ENCODE results near the gene ABCC1.
"Not testable (repeated sequence)": the region's sequence is repeated elsewhere in the genome, so short reads cannot be mapped to it uniquely, and the experiment has no call there.

The ABCC1 gene

DNA sequence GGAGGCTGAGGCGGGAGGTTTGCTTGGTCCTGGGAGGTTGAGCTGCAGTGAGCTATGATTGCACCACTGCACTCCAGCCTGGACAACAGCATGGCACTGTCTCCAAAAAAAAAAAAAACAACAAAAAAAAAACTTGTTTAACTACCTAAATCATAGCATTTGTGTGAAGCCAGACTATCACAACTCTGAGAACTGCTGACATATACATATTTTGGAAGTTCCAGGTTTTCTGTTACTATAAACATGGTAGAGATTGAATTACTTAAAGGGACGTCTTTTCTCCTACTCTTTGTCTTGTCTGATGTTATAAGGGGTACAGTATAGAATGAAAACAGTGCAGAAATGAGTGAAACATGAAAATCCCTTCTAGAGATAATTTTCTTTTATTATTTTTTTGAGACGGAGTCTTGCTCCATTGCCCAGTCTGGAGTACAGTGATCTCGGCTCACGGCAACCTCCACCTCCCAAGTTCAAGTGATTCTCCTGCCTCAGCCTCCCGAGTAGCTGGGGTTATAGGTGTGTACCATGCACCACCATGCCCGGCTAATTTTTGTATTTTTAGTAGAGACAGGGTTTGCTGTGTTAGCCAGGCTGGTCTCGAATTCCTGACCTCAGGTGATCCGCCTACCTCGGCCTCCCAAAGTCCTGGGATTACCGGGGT lies 18.4 kb downstream of the ABCC1 start:
- DNase-seq: no peak

- DNase-seq: no peak
These were observed 20.8 kb downstream of the ABCC1 start for GRCh38 chr16:15970202-15970601.

- DNase-seq: no peak
These were observed 21.5 kb downstream of the ABCC1 start for GRCh38 chr16:15970743-15971439.

DNA sequence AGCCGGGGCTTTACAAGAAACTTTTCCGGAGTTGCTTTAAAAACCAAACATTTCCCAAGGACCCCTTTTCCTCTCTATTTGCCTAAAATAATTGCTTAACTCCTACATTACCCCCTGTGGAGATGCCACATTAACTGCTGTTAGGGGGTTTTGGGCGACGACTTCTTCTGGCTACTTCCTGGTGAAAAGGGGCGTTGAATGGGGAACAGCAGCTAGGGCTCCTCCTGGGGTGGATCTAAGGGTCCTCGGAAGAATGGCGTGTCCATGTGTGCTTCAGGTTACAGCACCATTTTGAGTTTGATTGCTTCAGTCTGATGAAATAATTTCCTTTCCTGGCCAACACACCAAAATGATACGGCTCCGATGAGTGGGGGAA lies 22.0 kb downstream of the ABCC1 start:
- DNase-seq: no peak

- no peak for DNase-seq
These were observed 22.8 kb downstream of the ABCC1 start for GRCh38 chr16:15972046-15972868.

GRCh38 chr16:15973421-15973820 lies 24.0 kb downstream of the ABCC1 start:
- no peak for DNase-seq

DNA sequence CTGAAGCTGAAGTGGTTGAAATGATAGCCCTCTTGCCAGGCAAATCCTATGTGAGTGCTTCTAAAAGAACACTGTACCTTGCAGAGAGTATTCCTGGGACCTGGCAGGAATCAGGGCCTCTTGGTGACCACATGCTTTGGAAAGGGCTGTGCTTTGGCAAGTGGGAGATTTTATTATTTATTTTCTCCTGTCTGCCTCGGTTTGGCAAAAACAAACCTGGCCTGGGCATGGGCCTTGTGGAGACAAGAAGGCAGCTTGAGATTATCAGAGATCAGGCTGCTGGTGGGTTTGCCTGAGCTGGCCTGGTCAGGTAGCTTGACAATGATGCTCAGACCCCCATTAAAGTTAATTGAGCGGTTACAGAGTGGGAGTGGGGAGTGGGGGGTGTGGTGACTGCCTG lies 24.6 kb downstream of the ABCC1 start:
- DNase-seq: no peak

DNA sequence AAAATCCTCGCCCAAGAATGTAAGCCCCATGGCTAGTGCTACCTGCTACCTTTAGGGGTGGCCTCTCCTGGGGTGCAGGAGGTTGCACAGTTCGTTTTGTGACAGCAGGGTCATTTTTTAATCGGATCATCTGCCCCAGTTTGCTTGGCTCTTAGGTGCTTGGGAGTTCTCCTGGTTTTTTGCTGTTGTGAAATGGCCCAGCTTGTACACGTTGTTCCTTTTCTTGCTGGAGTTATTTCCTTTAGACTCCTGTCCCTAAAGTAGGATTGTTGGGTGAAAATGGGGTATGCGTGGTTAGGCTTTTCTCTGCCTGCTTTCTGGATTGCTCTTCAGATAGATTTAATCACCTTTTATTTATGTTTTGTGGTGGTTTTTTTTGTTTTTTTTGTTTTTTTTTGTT lies 25.8 kb downstream of the ABCC1 start:
- DNase-seq: no peak

GRCh38 chr16:15976225-15976812 lies 26.9 kb downstream of the ABCC1 start:
- DNase-seq: no peak

GRCh38 chr16:15976929-15977637 lies 27.7 kb downstream of the ABCC1 start:
- no peak for DNase-seq

DNA sequence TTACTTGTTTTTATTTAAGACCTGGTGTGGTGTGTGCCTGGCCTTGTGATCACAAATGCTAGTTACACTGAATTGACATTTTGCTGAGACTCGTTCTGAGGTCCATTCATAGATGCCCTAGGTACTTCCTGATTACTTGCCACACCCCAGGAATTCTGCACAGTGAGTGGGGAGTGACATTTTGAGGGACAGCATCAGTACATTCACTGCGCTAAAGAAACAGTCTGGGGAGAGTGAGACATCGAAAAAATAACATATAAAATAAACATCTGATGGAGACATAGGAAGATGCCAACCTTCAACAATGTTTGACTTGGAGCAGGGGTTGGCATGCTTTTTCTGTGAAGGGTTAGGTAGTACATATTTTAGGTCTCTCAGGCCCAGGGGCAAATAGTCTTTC lies 30.4 kb downstream of the ABCC1 start:
- no peak for DNase-seq

- no peak for DNase-seq
These were observed 30.9 kb downstream of the ABCC1 start for GRCh38 chr16:15980329-15980728.

DNA sequence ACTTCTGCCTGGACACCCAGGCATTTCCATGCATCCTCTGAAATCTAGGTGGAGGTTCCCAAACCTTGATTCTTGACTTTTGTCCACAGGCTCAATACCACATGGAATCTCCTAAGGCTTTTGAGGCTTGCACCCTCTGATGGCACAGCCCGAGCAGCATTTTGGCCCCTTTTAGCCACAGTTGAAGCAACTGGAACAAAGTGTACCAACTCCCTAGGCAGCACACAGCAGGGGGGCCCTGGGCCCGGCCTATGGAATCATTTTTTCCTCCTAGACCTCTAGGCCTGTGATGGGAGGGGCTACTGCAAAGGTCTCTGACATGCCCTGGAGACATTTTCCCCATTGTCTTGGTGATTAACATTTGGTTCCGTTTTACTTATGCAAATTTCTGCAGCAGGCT lies 32.0 kb downstream of the ABCC1 start:
- no peak for DNase-seq

- not testable (repeated sequence) for DNase-seq
These were observed 32.9 kb downstream of the ABCC1 start for GRCh38 chr16:15982194-15982915.

- DNase-seq: no peak
These were observed 34.5 kb downstream of the ABCC1 start for GRCh38 chr16:15983898-15984297.

DNA sequence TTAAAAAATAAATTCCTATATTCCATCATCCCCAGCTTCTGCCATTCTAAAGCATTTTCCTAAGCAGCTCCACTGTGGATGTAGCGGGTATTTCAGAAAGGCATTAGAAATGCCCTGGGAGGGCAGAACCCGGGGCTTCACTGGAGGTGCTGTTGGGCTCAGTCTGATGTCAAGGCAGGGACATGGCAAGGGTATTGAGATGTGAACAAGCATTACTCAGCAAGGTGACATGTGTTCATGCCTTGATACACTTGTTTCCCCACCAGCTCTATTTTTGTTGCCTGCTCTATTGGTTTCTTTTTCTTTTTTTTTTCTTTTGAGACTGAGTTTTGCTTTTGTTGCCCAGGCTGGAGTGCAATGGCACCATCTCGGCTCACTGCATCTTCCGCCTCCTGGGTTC lies 35.7 kb downstream of the ABCC1 start:
- DNase-seq: no peak

GRCh38 chr16:15986261-15986660 lies 36.8 kb downstream of the ABCC1 start:
- DNase-seq: no peak

DNA sequence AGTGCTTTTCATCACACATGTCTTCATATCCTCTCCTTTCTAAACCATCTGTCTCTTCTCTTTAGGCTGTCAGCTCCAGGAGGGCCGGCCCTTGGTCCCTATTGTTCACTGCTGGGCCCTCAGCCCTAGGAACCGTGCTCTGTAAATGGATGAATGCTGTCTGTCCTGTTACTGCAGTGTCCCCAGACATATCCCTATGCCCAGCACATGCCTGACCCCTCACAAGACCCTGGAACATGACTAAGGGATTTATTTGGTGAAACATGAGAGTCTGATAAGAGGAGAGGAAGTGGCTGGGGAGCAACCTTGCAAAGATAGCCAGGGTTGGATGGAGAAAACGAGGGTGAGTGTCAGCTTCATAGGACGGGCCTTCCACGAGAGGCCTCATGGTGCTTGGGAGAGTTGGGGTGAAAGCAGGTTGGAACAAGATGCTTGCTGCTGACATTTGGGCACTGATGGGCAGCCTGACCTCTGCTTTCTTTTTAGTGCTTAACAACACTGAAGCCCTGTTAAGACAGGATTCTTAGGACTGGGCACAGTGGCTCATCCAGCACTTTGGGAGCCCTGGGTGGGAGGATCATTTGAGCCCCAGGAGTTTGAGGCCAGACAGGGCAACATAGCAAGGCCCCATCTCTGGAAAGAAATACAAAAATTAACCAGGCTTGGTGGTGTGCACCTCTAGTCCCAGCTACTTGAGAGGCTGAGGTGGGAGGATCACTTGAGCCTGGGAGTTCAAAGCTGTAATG lies 39.0 kb downstream of the ABCC1 start:
- DNase-seq: no peak

DNA sequence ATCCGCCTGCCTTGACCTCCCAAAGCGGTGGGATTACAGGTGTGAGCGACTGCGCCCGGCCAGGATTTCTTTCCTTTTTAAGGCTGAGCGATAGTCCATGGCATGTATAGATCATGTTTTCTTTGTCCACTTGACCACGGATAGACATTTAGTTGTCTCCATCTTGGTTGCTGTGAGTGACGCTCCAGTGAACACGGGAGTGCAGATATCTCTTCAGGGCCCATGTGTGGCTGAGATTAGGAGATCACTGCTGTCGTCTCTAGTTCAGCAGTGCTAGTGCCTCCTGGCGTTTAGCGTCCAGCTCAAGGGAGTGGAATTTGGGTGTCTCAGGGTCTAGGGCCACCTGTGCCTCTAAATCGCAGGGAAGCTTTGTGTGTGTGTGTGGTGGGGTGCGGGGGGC lies 41.5 kb downstream of the ABCC1 start:
- no peak for DNase-seq

DNA sequence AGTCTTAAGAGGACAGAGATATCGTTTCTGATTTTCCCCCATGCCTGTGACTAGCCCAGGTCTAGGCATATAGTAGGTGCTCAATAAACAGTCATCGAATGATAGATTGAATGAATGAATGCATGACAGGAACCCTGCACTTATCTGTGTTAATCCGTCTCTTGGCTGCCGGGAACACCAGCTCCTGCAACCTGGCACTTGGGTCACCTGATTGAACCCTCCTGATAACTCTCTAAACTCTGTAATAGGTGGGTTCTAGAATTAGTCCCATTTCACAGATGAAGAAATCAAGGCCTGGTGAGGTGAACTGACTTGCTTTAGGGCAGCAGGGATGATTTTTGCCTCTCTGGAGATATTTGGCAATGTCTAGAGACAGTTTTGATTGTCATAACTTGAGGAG lies 43.7 kb downstream of the ABCC1 start:
- DNase-seq: no peak

GRCh38 chr16:15993541-15993940 lies 44.1 kb downstream of the ABCC1 start:
- DNase-seq: no peak

Measured in NCI-H187 (cell line).